GM10248 (cell line): Measurements from ENCODE around the gene DEAF1.
"Not testable (repeated sequence)": the region's sequence is repeated elsewhere in the genome, so short reads cannot be mapped to it uniquely, and the experiment has no call there.

Source experiments
- CTCF ChIA-PET: fragments of 300-600 bp; sonication (Branson Sonifier 250); formaldehyde crosslinking; extraction: SDS; loops from one replicate; lab custom pipeline; 2021; ENCODE audit warnings: antibody characterized with exemption; lab: Yijun Ruan, JAX
- POLR2A ChIA-PET: fragments of 350-650 bp; sonication (Branson Sonifier 250); formaldehyde crosslinking; extraction: SDS; loops from one replicate; lab custom pipeline; 2020; ENCODE audit warnings: antibody characterized with exemption; lab: Yijun Ruan, JAX
- DNase-seq: peaks from one replicate; pipeline ENCODE4 v3.0.0; 2012; ENCODE audit errors: extremely low spot score
- CTCF ChIP-seq: IDR thresholded peaks from 2 replicates; pipeline ENCODE4 v1.5.1; 2012; ENCODE audit warnings: mild to moderate bottlenecking, low read depth; ENCODE audit errors: extremely low read depth, missing control alignments, control extremely low read depth

Gene DEAF1

GRCh38 chr11:694563-695287 is at the start of gene DEAF1:
TSS of gene DEAF1 (minus strand) at chr11:695222. CDS start at chr11:695047, 175 bp downstream.
- ChIA-PET CTCF (interaction anchor here (1.2 to 5.4 kb wide), 8 partner anchors 10 to 176 kb away, joined by 3 to 47 read pairs (median 6); no protein-coding TSS in a partner anchor), POLR2A (interaction anchor here (0.6 kb wide), 2 partner anchors 55 to 125 kb away, joined by 3 to 4 read pairs; no protein-coding TSS in a partner anchor)
- DNase-seq, result peak; percentile 96
- TF ChIP-seq CTCF, result no peak

GRCh38 chr11:742571-743201 is 47.7 kb upstream of the DEAF1 start:
- CTCF ChIA-PET, result interaction anchor here (1.2 to 12.5 kb wide), 3 partner anchors 12 to 18 kb away, joined by 4 to 112 read pairs (median 4); no protein-coding TSS in a partner anchor
- no peak for DNase-seq
- no peak for TF ChIP-seq CTCF
- POLR2A ChIA-PET, result interaction anchor here (0.7 kb wide), 1 partner anchor 11 kb away, joined by 3 read pairs; no protein-coding TSS in a partner anchor

- ChIA-PET CTCF (interaction anchor here (1.2 to 12.5 kb wide), 2 partner anchors 12 to 17 kb away, joined by 4 to 112 read pairs; no protein-coding TSS in a partner anchor), POLR2A (no interaction called here)
- TF ChIP-seq CTCF, result no peak
- DNase-seq, result no peak
These were observed 47.1 kb upstream of the DEAF1 start for GRCh38 chr11:742156-742546.

- CTCF ChIA-PET, result interaction anchor here (2.7 to 12.5 kb wide), 2 partner anchors 10 to 13 kb away, joined by 8 to 112 read pairs; partner anchors contain the start of gene TALDO1
- DNase-seq, POLR2A ChIA-PET: not testable (repeated sequence)
These were observed 42.9 kb upstream of the DEAF1 start for GRCh38 chr11:737899-738298.

GRCh38 chr11:737366-737765 is 42.3 kb upstream of the DEAF1 start:
- DNase-seq, result no peak
- CTCF ChIA-PET, result interaction anchor here (2.7 to 12.5 kb wide), 2 partner anchors 10 to 12 kb away, joined by 8 to 112 read pairs; partner anchors contain the start of gene TALDO1
- TF ChIP-seq CTCF, result no peak
- POLR2A ChIA-PET, result no interaction called here

GRCh38 chr11:734541-734940 is 39.5 kb upstream of the DEAF1 start:
- DNase-seq, CTCF ChIA-PET, POLR2A ChIA-PET: not testable (repeated sequence)

- DNase-seq, result no peak
- CTCF ChIA-PET, result interaction anchor here (1.1 kb wide), 2 partner anchors 10 to 179 kb away, joined by 3 read pairs; no protein-coding TSS in a partner anchor
- POLR2A ChIA-PET, result no interaction called here
- TF ChIP-seq CTCF, result no peak
These were observed 38.0 kb upstream of the DEAF1 start for GRCh38 chr11:733072-733471.
